COLO668 (cell line): Measurements from ENCODE around the gene TMEM132C.

ENCODE experiments used
- DNase-seq: peaks from one replicate; lab custom pipeline; 2025; ENCODE audit not compliant: unreplicated experiment; lab: John Stamatoyannopoulos, UW

Gene TMEM132C

GRCh38 chr12:128337431-128338170 lies 70.6 kb downstream of the TMEM132C start:
- no peak for DNase-seq

- DNase-seq, result no peak
Measured at GRCh38 chr12:128338386-128339125, 71.6 kb downstream of the TMEM132C start.

- DNase-seq, result no peak
Measured at GRCh38 chr12:128339126-128339520, 72.2 kb downstream of the TMEM132C start.

- no peak for DNase-seq
Measured at GRCh38 chr12:128339631-128340030, 72.7 kb downstream of the TMEM132C start.

- no peak for DNase-seq
Measured at GRCh38 chr12:128353301-128353700, 86.3 kb downstream of the TMEM132C start.

- no peak for DNase-seq
Measured at GRCh38 chr12:128356547-128356946, 89.6 kb downstream of the TMEM132C start.

GRCh38 chr12:128361400-128361995 lies 94.5 kb downstream of the TMEM132C start:
- no peak for DNase-seq

- no peak for DNase-seq
Measured at GRCh38 chr12:128365032-128365431, 98.1 kb downstream of the TMEM132C start.

- DNase-seq, result no peak
Measured at GRCh38 chr12:128365651-128366231, 98.8 kb downstream of the TMEM132C start.

GRCh38 chr12:128367961-128368360 lies 101.0 kb downstream of the TMEM132C start:
- no peak for DNase-seq

- no peak for DNase-seq
Measured at GRCh38 chr12:128381541-128381940, 114.6 kb downstream of the TMEM132C start.

- no peak for DNase-seq
Measured at GRCh38 chr12:128381946-128382345, 115.0 kb downstream of the TMEM132C start.

GRCh38 chr12:128382946-128383345 lies 116.0 kb downstream of the TMEM132C start:
- DNase-seq, result no peak

GRCh38 chr12:128383357-128383937 lies 116.5 kb downstream of the TMEM132C start:
- no peak for DNase-seq

GRCh38 chr12:128385736-128386135 lies 118.8 kb downstream of the TMEM132C start:
- no peak for DNase-seq

GRCh38 chr12:128387811-128388422 lies 120.9 kb downstream of the TMEM132C start:
- DNase-seq, result peak; percentile 37

GRCh38 chr12:128388461-128389000 lies 121.6 kb downstream of the TMEM132C start:
- DNase-seq, result peak; percentile 0

- no peak for DNase-seq
Measured at GRCh38 chr12:128393346-128393745, 126.4 kb downstream of the TMEM132C start.

GRCh38 chr12:128394137-128394536 lies 127.2 kb downstream of the TMEM132C start:
- DNase-seq, result no peak

GRCh38 chr12:128399253-128399652 lies 132.3 kb downstream of the TMEM132C start:
- DNase-seq, result no peak
